MM.1S (cell line): ENCODE results near the gene ZPBP2.
A peak's percentile ranks its signal among the peaks of the same experiment; 100 is the strongest.

Experiments
- DNase-seq: peaks from one replicate; pipeline ENCODE4 v3.0.0-alpha.2; 2015
- H2AFZ ChIP-seq: fragments of 300-600 bp; sonication (generic); 2 replicates; pipeline ENCODE4 v1.6.0; 2016; ENCODE audit warnings: antibody characterized with exemption, low read length
- H3F3A ChIP-seq: fragments of 300-600 bp; sonication (generic); 2 replicates; pipeline ENCODE4 v1.6.1; 2016; ENCODE audit warnings: mild to moderate bottlenecking, antibody characterized with exemption, low read length, moderate library complexity, mixed read lengths; ENCODE audit not compliant: insufficient read depth
- H3K27ac ChIP-seq: fragments of 300-600 bp; sonication (generic); 2 replicates; pipeline ENCODE4 v1.5.1; 2016; ENCODE audit warnings: mild to moderate bottlenecking, low read length
- H3K27me3 ChIP-seq: fragments of 300-600 bp; sonication (generic); replicated peaks from 2 replicates; pipeline ENCODE4 v1.6.0; 2016; ENCODE audit warnings: low read length; ENCODE audit not compliant: insufficient read depth
- H3K36me3 ChIP-seq: fragments of 300-600 bp; sonication (generic); replicated peaks from 2 replicates; pipeline ENCODE4 v1.6.1; 2016; ENCODE audit warnings: mild to moderate bottlenecking, low read length, mixed read lengths; ENCODE audit not compliant: insufficient read depth
- H3K4me1 ChIP-seq: fragments of 300-600 bp; sonication (generic); 2 replicates; pipeline ENCODE4 v1.6.1; 2016; ENCODE audit warnings: low read length, mixed read lengths
- H3K4me2 ChIP-seq: fragments of 300-600 bp; sonication (generic); 2 replicates; pipeline ENCODE4 v1.6.0; 2016; ENCODE audit warnings: low read depth, low read length
- H3K4me3 ChIP-seq: fragments of 300-600 bp; sonication (generic); 2 replicates; pipeline ENCODE4 v1.5.1; 2016; ENCODE audit warnings: low read length, mixed read lengths
- H3K79me2 ChIP-seq: fragments of 300-600 bp; sonication (generic); 2 replicates; pipeline ENCODE4 v1.6.1; 2016; ENCODE audit warnings: mixed run types, low read length, mixed read lengths
- H3K9ac ChIP-seq: fragments of 300-600 bp; sonication (generic); 2 replicates; pipeline ENCODE4 v1.6.1; 2016; ENCODE audit warnings: low read length, mixed read lengths
- H3K9me2 ChIP-seq: fragments of 300-600 bp; sonication (generic); replicated peaks from 2 replicates; pipeline ENCODE4 v1.6.1; 2016; ENCODE audit warnings: mild to moderate bottlenecking, low read length, mixed read lengths; ENCODE audit not compliant: insufficient read depth
- H3K9me3 ChIP-seq: fragments of 300-600 bp; sonication (generic); replicated peaks from 2 replicates; pipeline ENCODE4 v1.6.1; 2016; ENCODE audit warnings: mild to moderate bottlenecking, low read length, mixed read lengths; ENCODE audit not compliant: insufficient read depth
- H4K20me1 ChIP-seq: fragments of 300-600 bp; sonication (generic); 2 replicates; pipeline ENCODE4 v1.6.1; 2016; ENCODE audit warnings: mild to moderate bottlenecking, low read length, moderate library complexity, mixed read lengths; ENCODE audit not compliant: insufficient read depth
- CTCF ChIP-seq: fragments of 300-600 bp; sonication (generic); IDR thresholded peaks from 2 replicates; pipeline ENCODE4 v1.5.1; 2016; ENCODE audit warnings: antibody characterized with exemption, low read length, mixed read lengths
- EZH2 ChIP-seq: fragments of 300-600 bp; sonication (generic); optimal IDR thresholded peaks from 2 replicates; pipeline ENCODE3; 2017; ENCODE audit warnings: low read depth, mild to moderate bottlenecking, antibody characterized with exemption, low read length, mixed read lengths
- EZH2phosphoT487 ChIP-seq: fragments of 300-600 bp; sonication (generic); IDR thresholded peaks from 2 replicates; pipeline ENCODE4 v1.6.1; 2018; ENCODE audit warnings: antibody characterized with exemption, low read length

ZPBP2 gene

GRCh38 chr17:39867084-39867879 is 720 bp upstream of the ZPBP2 start:
- Histone ChIP-seq H3K4me1 (peaks cover 31% of the 10 kb centered on the region), H3K4me2 (peak overlapping the region; percentile 91), H3K27ac (peak overlapping the region; percentile 98), H3K9me3 (no peaks in the 10 kb centered on the region), H3K27me3 (no peaks in the 10 kb centered on the region), H3K36me3 (no peaks in the 10 kb centered on the region), H3K9ac (peak overlapping the region; percentile 95), H3K79me2 (peaks cover 30% of the 10 kb centered on the region), H4K20me1 (no peaks in the 10 kb centered on the region), H3F3A (peaks cover 52% of the 10 kb centered on the region), H2AFZ (peak overlapping the region; percentile 92), H3K9me2 (no peaks in the 10 kb centered on the region), H3K4me3 (peak overlapping the region; percentile 53)
- TF ChIP-seq EZH2, result no peak
- TF ChIP-seq CTCF, result no peak
- TF ChIP-seq EZH2phosphoT487, result no peak
- peak; percentile 91 for DNase-seq

GRCh38 chr17:39868554-39868942 is 546 bp downstream of the ZPBP2 start:
- Histone ChIP-seq H3K4me3 (no peak overlapping the region), H3F3A (peaks cover 47% of the 10 kb centered on the region), H3K36me3 (no peaks in the 10 kb centered on the region), H3K4me1 (peaks cover 31% of the 10 kb centered on the region), H3K27me3 (no peaks in the 10 kb centered on the region), H3K9me3 (no peaks in the 10 kb centered on the region), H2AFZ (peak overlapping the region; percentile 92; the same call in 1 of the 2 replicates), H3K4me2 (no peak overlapping the region), H3K79me2 (peaks cover 18% of the 10 kb centered on the region), H3K27ac (peak overlapping the region; percentile 98; the same call in 1 of the 2 replicates), H3K9me2 (no peaks in the 10 kb centered on the region), H4K20me1 (no peaks in the 10 kb centered on the region), H3K9ac (no peak overlapping the region)
- DNase-seq, result no peak
- TF ChIP-seq EZH2 (no peak), CTCF (no peak), EZH2phosphoT487 (no peak)

GRCh38 chr17:39870776-39871175 is 2.8 kb downstream of the ZPBP2 start:
- H3K4me2 ChIP-seq, result no peak overlapping the region
- no peak for DNase-seq
- H3K36me3 ChIP-seq, result no peaks in the 10 kb centered on the region
- no peaks in the 10 kb centered on the region for H3K27me3 ChIP-seq
- no peaks in the 10 kb centered on the region for H4K20me1 ChIP-seq
- no peaks in the 10 kb centered on the region for H3K9me3 ChIP-seq
- H3K4me1 ChIP-seq, result peaks cover 21% of the 10 kb centered on the region
- no peak overlapping the region for H2AFZ ChIP-seq
- H3F3A ChIP-seq, result peaks cover 30% of the 10 kb centered on the region
- H3K79me2 ChIP-seq, result 0 out of 2 replicates have a peak, but pooled peaks cover 5% of the 10 kb centered on the region
- H3K9ac ChIP-seq, result no peak overlapping the region
- H3K4me3 ChIP-seq, result no peak overlapping the region
- H3K9me2 ChIP-seq, result no peaks in the 10 kb centered on the region
- TF ChIP-seq EZH2phosphoT487 (no peak), CTCF (no peak), EZH2 (no peak)
- H3K27ac ChIP-seq, result no peak overlapping the region
